GM12878 (cell line): ENCODE results near the gene CCDC197.

ENCODE experiments used
- BRCA1 ChIP-seq: IDR thresholded peaks from 2 replicates; pipeline ENCODE4 v1.6.1; 2011; ENCODE audit warnings: low read depth, low read length, improper control_type of control experiment
- CBX5 ChIP-seq: sonication (generic); IDR thresholded peaks from 2 replicates; pipeline ENCODE4 v1.6.1; 2016; ENCODE audit warnings: low read depth, moderate library complexity, mild to moderate bottlenecking, inconsistent platforms
- HDAC2 ChIP-seq: fragments of 200-600 bp; sonication (generic); IDR thresholded peaks from 2 replicates; pipeline ENCODE4 v1.6.1; 2017
- POLR2A ChIP-seq: IDR thresholded peaks from 2 replicates; pipeline ENCODE4 v1.6.1; 2011; ENCODE audit warnings: low read depth, mild to moderate bottlenecking, low read length
- RB1 ChIP-seq: fragments of 450-650 bp; formaldehyde crosslinking; IDR thresholded peaks from 2 replicates; pipeline ENCODE4 v1.6.1; 2017; ENCODE audit warnings: mild to moderate bottlenecking, borderline replicate concordance
- SMC3 ChIP-seq: IDR thresholded peaks from 2 replicates; pipeline ENCODE4 v1.6.1; 2011; ENCODE audit warnings: low read length, improper control_type of control experiment, borderline replicate concordance
- SRF ChIP-seq, 2 experiments: IDR thresholded peaks; 2 replicates each; pipeline ENCODE4 v1.6.1; 2011; ENCODE audit warnings: low read depth in 2 of 2, low read length in 2 of 2, mild to moderate bottlenecking in 1 of 2, moderate library complexity in 1 of 2
- TF ChIP-seq, protein P1 (sequence below): fragments of 450-650 bp; IDR thresholded peaks from 2 replicates; pipeline ENCODE4 v1.6.1; 2016; ENCODE audit warnings: mild to moderate bottlenecking, moderate library complexity, borderline replicate concordance
- TF ChIP-seq, protein P2 (sequence below), 3 experiments: IDR thresholded peaks in 2 of 3; conservative IDR thresholded peaks in 1 of 3; 2 replicates each; pipeline ENCODE4 v1.5.1; 2011; ENCODE audit warnings: low read depth in 3 of 3, low read length in 3 of 3, mild to moderate bottlenecking in 3 of 3, control low read depth in 2 of 3, moderate library complexity in 2 of 3, inconsistent platforms in 1 of 3, mixed read lengths in 1 of 3; ENCODE audit not compliant: control insufficient read depth in 2 of 3, insufficient read depth in 1 of 3; ENCODE audit errors: extremely low read depth in 1 of 3

DNA sequence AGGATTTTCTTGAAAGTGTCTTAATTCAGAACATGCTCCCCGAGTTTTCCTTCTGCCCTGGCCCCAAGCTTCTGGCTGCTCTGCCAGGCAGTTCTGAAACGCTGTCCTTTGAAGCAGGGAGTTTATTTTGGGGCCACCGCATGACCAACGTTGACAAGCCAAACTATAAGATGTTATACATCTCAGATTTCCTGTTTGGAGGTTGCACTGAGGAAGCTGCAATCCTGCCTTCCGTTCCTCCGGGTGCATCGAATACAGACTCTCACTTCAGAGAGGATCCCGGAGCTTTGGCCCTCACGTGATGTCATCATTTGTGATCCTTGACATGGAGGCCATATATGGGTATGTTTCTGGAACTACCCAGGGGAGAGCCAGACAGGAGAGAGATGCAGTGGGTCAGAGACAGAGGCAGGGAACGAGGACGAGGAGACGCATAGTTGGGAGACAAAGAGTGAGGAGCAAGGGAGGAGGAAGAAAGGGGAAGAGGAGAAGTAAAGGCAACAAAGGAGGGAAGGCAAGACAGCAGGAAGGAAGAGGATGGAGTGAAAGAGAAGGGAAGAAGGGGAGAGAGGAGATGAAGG lies 20.5 kb upstream of the CCDC197 start, which contains the start of gene ASB2:
- TF ChIP-seq POLR2A (no peak), SMC3 (no peak), HDAC2 (no peak), CBX5 (no peak), RB1 (no peak), SRF (IDR thresholded peaks at IDR 0.05; ENCODE audit: low read depth in 2 of 2, low read length in 2 of 2) (peak; percentile 88 to 98), BRCA1 (no peak)
- TF ChIP-seq, protein P1, sequence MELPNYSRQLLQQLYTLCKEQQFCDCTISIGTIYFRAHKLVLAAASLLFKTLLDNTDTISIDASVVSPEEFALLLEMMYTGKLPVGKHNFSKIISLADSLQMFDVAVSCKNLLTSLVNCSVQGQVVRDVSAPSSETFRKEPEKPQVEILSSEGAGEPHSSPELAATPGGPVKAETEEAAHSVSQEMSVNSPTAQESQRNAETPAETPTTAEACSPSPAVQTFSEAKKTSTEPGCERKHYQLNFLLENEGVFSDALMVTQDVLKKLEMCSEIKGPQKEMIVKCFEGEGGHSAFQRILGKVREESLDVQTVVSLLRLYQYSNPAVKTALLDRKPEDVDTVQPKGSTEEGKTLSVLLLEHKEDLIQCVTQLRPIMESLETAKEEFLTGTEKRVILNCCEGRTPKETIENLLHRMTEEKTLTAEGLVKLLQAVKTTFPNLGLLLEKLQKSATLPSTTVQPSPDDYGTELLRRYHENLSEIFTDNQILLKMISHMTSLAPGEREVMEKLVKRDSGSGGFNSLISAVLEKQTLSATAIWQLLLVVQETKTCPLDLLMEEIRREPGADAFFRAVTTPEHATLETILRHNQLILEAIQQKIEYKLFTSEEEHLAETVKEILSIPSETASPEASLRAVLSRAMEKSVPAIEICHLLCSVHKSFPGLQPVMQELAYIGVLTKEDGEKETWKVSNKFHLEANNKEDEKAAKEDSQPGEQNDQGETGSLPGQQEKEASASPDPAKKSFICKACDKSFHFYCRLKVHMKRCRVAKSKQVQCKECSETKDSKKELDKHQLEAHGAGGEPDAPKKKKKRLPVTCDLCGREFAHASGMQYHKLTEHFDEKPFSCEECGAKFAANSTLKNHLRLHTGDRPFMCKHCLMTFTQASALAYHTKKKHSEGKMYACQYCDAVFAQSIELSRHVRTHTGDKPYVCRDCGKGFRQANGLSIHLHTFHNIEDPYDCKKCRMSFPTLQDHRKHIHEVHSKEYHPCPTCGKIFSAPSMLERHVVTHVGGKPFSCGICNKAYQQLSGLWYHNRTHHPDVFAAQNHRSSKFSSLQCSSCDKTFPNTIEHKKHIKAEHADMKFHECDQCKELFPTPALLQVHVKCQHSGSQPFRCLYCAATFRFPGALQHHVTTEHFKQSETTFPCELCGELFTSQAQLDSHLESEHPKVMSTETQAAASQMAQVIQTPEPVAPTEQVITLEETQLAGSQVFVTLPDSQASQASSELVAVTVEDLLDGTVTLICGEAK = no peak; the same call in 1 of the 2 replicates
- TF ChIP-seq, protein P2, sequence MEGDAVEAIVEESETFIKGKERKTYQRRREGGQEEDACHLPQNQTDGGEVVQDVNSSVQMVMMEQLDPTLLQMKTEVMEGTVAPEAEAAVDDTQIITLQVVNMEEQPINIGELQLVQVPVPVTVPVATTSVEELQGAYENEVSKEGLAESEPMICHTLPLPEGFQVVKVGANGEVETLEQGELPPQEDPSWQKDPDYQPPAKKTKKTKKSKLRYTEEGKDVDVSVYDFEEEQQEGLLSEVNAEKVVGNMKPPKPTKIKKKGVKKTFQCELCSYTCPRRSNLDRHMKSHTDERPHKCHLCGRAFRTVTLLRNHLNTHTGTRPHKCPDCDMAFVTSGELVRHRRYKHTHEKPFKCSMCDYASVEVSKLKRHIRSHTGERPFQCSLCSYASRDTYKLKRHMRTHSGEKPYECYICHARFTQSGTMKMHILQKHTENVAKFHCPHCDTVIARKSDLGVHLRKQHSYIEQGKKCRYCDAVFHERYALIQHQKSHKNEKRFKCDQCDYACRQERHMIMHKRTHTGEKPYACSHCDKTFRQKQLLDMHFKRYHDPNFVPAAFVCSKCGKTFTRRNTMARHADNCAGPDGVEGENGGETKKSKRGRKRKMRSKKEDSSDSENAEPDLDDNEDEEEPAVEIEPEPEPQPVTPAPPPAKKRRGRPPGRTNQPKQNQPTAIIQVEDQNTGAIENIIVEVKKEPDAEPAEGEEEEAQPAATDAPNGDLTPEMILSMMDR (IDR thresholded peaks at IDR 0.05 in 2 of 3, conservative IDR thresholded peaks at IDR 0.05 in 1 of 3; ENCODE audit: control insufficient read depth in 2 of 3, extremely low read depth in 1 of 3, insufficient read depth in 1 of 3, low read depth in 3 of 3, low read length in 3 of 3) = no peak
